Measurements from ENCODE around the gene PPM1H. TPM values are rescaled to one million over a fixed set of nuclear protein-coding genes. Genes with fewer than 3 reads are reported as not detected.

Gene PPM1H
- total and polyA plus RNA-seq, 2 of the 8 experiments (the other 6 are each of a cell fraction or from before 2014, with no cell fraction given) = 16.4 to 36.1 TPM

GRCh38 chr12:62625228-62625627, 309.7 kb downstream of the PPM1H start (continued):
- no peak for TF ChIP-seq CHD2 (IDR thresholded peaks at IDR 0.05; ENCODE audit: low read length)
- TF ChIP-seq SP4 (IDR thresholded peaks at IDR 0.05; ENCODE audit: low read length) = no peak
- no peak for TF ChIP-seq POU5F1 (IDR thresholded peaks at IDR 0.05; ENCODE audit: low read depth, low read length)
- TF ChIP-seq POLR2A (IDR thresholded peaks at IDR 0.05; ENCODE audit: control extremely low read depth in 1 of 2, low read depth in 2 of 2, low read length in 2 of 2) = no peak
- TF ChIP-seq SIX5 (IDR thresholded peaks at IDR 0.05; ENCODE audit: low read depth, low read length) = no peak
